ENCODE data around the gene ANKRD50.

GRCh38 chr4:124633285-124633941 is 79.1 kb downstream of the ANKRD50 start:
- TF ChIP-seq CTCF (IDR thresholded peaks at IDR 0.05) (no peak), POLR2A (IDR thresholded peaks at IDR 0.05) (no peak)
